ENCODE measurements around the gene NAGLU. TPM values are rescaled to one million over a fixed set of nuclear protein-coding genes. Genes with fewer than 3 reads are reported as not detected.

NAGLU gene
- total and polyA plus RNA-seq, 2 of the 13 experiments (the other 11 are each of a cell fraction or from before 2014, with no cell fraction given) = 28.2 to 40.1 TPM

GRCh38 chr17:42563143-42563509 lies 27.1 kb downstream of the NAGLU start (continued):
- TF ChIP-seq, protein P1, sequence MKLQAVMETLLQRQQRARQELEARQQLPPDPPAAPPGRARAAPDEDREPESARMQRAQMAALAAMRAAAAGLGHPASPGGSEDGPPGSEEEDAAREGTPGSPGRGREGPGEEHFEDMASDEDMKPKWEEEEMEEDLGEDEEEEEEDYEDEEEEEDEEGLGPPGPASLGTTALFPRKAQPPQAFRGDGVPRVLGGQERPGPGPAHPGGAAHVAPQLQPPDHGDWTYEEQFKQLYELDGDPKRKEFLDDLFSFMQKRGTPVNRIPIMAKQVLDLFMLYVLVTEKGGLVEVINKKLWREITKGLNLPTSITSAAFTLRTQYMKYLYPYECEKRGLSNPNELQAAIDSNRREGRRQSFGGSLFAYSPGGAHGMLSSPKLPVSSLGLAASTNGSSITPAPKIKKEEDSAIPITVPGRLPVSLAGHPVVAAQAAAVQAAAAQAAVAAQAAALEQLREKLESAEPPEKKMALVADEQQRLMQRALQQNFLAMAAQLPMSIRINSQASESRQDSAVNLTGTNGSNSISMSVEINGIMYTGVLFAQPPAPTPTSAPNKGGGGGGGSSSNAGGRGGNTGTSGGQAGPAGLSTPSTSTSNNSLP (IDR thresholded peaks at IDR 0.05; ENCODE audit: low read depth, low read length) = no peak
- no peak for TF ChIP-seq TFAP4 (IDR thresholded peaks at IDR 0.05; ENCODE audit: borderline replicate concordance, low read depth)
- TF ChIP-seq KLF15 (CRISPR knock-in tag; IDR thresholded peaks at IDR 0.05; ENCODE audit: borderline replicate concordance) = 0 out of 2 replicates have a peak, but pooled peaks have one; percentile 62
- no peak for TF ChIP-seq POLR2AphosphoS2 (IDR thresholded peaks at IDR 0.05; ENCODE audit: low read depth, low read length)
- TF ChIP-seq, protein P2, sequence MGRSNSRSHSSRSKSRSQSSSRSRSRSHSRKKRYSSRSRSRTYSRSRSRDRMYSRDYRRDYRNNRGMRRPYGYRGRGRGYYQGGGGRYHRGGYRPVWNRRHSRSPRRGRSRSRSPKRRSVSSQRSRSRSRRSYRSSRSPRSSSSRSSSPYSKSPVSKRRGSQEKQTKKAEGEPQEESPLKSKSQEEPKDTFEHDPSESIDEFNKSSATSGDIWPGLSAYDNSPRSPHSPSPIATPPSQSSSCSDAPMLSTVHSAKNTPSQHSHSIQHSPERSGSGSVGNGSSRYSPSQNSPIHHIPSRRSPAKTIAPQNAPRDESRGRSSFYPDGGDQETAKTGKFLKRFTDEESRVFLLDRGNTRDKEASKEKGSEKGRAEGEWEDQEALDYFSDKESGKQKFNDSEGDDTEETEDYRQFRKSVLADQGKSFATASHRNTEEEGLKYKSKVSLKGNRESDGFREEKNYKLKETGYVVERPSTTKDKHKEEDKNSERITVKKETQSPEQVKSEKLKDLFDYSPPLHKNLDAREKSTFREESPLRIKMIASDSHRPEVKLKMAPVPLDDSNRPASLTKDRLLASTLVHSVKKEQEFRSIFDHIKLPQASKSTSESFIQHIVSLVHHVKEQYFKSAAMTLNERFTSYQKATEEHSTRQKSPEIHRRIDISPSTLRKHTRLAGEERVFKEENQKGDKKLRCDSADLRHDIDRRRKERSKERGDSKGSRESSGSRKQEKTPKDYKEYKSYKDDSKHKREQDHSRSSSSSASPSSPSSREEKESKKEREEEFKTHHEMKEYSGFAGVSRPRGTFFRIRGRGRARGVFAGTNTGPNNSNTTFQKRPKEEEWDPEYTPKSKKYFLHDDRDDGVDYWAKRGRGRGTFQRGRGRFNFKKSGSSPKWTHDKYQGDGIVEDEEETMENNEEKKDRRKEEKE (IDR thresholded peaks at IDR 0.05) = no peak
- no peak for TF ChIP-seq KDM5A (IDR thresholded peaks at IDR 0.05; ENCODE audit: borderline replicate concordance, low read length)
- 0 out of 2 replicates have a peak, but pooled peaks have one; percentile 11 for TF ChIP-seq CCDC6 (CRISPR knock-in tag; IDR thresholded peaks at IDR 0.05)
- TF ChIP-seq RNF2 (conservative IDR thresholded peaks at IDR 0.05; ENCODE audit: low read depth) = no peak
- no peak for TF ChIP-seq MTERF4 (CRISPR knock-in tag; IDR thresholded peaks at IDR 0.05)
- TF ChIP-seq NCOA1 (CRISPR knock-in tag; IDR thresholded peaks at IDR 0.05) = no peak
- no peak for TF ChIP-seq ZNF460 (CRISPR knock-in tag; IDR thresholded peaks at IDR 0.05; ENCODE audit: borderline replicate concordance)
- TF ChIP-seq U2AF2 (IDR thresholded peaks at IDR 0.05; ENCODE audit: low read depth, low read length) = no peak
- TF ChIP-seq, protein P3, sequence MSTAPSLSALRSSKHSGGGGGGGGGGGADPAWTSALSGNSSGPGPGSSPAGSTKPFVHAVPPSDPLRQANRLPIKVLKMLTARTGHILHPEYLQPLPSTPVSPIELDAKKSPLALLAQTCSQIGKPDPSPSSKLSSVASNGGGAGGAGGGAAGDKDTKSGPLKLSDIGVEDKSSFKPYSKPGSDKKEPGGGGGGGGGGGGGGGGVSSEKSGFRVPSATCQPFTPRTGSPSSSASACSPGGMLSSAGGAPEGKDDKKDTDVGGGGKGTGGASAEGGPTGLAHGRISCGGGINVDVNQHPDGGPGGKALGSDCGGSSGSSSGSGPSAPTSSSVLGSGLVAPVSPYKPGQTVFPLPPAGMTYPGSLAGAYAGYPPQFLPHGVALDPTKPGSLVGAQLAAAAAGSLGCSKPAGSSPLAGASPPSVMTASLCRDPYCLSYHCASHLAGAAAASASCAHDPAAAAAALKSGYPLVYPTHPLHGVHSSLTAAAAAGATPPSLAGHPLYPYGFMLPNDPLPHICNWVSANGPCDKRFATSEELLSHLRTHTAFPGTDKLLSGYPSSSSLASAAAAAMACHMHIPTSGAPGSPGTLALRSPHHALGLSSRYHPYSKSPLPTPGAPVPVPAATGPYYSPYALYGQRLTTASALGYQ (CRISPR knock-in tag; IDR thresholded peaks at IDR 0.05) = no peak; the same call in 1 of the 2 replicates
- TF ChIP-seq SKI (IDR thresholded peaks at IDR 0.05; ENCODE audit: partially characterized antibody) = no peak
- no peak for TF ChIP-seq PCBP1 (IDR thresholded peaks at IDR 0.05; ENCODE audit: borderline replicate concordance, low read depth, low read length)
- TF ChIP-seq SNAPC4 (CRISPR knock-in tag; IDR thresholded peaks at IDR 0.05) = no peak

Measured in HepG2 (cell line).